Hepatocyte (in vitro differentiated cells): ENCODE results near the gene ALDH5A1. TPM values are rescaled to one million over a fixed set of nuclear protein-coding genes. Genes with fewer than 3 reads are reported as not detected.

ENCODE experiments used
- DNase-seq: peaks from one replicate; pipeline ENCODE4 v3.0.0-alpha.2; 2016; ENCODE audit warnings: low spot score
- H2AFZ ChIP-seq: fragments of 200-600 bp; sonication (generic); 2 replicates; pipeline ENCODE4 v1.6.0; 2016; ENCODE audit warnings: antibody characterized with exemption, mild to moderate bottlenecking
- H3K27ac ChIP-seq: fragments of 200-600 bp; sonication (generic); 2 replicates; pipeline ENCODE4 v1.5.1; 2016; ENCODE audit warnings: mild to moderate bottlenecking
- H3K27me3 ChIP-seq: fragments of 200-600 bp; sonication (generic); 2 replicates; pipeline ENCODE4 v1.6.1; 2016
- H3K36me3 ChIP-seq: fragments of 200-600 bp; sonication (generic); replicated peaks from 2 replicates; pipeline ENCODE4 v1.5.1; 2016; ENCODE audit warnings: low read depth; ENCODE audit not compliant: insufficient read depth
- H3K4me1 ChIP-seq: fragments of 200-600 bp; sonication (generic); 2 replicates; pipeline ENCODE4 v1.5.1; 2016; ENCODE audit warnings: mild to moderate bottlenecking, moderate library complexity; ENCODE audit not compliant: insufficient read depth
- H3K4me2 ChIP-seq: fragments of 200-600 bp; sonication (generic); 2 replicates; pipeline ENCODE4 v1.6.0; 2016
- H3K4me3 ChIP-seq: fragments of 200-600 bp; sonication (generic); 2 replicates; pipeline ENCODE4 v1.5.1; 2016; ENCODE audit warnings: mild to moderate bottlenecking
- H3K79me2 ChIP-seq: fragments of 200-600 bp; sonication (generic); 2 replicates; pipeline ENCODE4 v1.6.0; 2017; ENCODE audit warnings: mild to moderate bottlenecking
- H3K9me2 ChIP-seq: fragments of 200-600 bp; sonication (generic); replicated peaks from 2 replicates; pipeline ENCODE4 v1.6.0; 2017; ENCODE audit warnings: mild to moderate bottlenecking; ENCODE audit not compliant: insufficient read depth
- H3K9me3 ChIP-seq: fragments of 200-600 bp; sonication (generic); 2 replicates; pipeline ENCODE4 v1.5.1; 2016; ENCODE audit warnings: low read depth, mild to moderate bottlenecking
- H4K20me1 ChIP-seq: fragments of 200-600 bp; sonication (generic); 2 replicates; pipeline ENCODE4 v1.6.0; 2016; ENCODE audit warnings: mild to moderate bottlenecking; ENCODE audit not compliant: insufficient read depth, poor library complexity, severe bottlenecking
- EZH2 ChIP-seq: fragments of 200-600 bp; sonication (generic); IDR thresholded peaks from 2 replicates; pipeline ENCODE4 v1.6.1; 2016; ENCODE audit warnings: antibody characterized with exemption, mild to moderate bottlenecking, borderline replicate concordance
- EZH2phosphoT487 ChIP-seq: fragments of 200-600 bp; sonication (generic); IDR thresholded peaks from one replicate; pipeline ENCODE4 v1.6.1; 2018; ENCODE audit warnings: antibody characterized with exemption, mild to moderate bottlenecking, low read depth, moderate library complexity; ENCODE audit not compliant: unreplicated experiment, severe bottlenecking
- WGBS: methylation state at CpG from one replicate; pipeline ENCODE4 v1.1.6; 2016; ENCODE audit warnings: low lambda C conversion rate; ENCODE audit errors: missing lambda C conversion rate; 5-methylcytosine and 5-hydroxymethylcytosine counted together
- polyA plus RNA-seq: library from polyadenylated mRNA; unstranded; fragments of >200 nt; fragmentation: Nextera tagmentation; extraction: Ambion mirVana; gene quantifications from 2 replicates; pipeline ENCODE4 v1.2.1, GENCODE V29; 2016
- total RNA-seq: library from RNA; depleted of rRNA; stranded (reverse); fragments of >200 nt; gene quantifications from 2 replicates; pipeline ENCODE4 v1.2.3, GENCODE V29; 2014
- TF ChIP-seq, protein P1 (sequence below): fragments of 200-600 bp; sonication (generic); IDR thresholded peaks from 2 replicates; pipeline ENCODE4 v1.5.1; 2016; ENCODE audit warnings: antibody characterized with exemption, mild to moderate bottlenecking; ENCODE audit not compliant: poor library complexity

The ALDH5A1 gene
- total and polyA plus RNA-seq, 2 experiments from 2014 or later: 12.3 to 16.8 TPM

DNA sequence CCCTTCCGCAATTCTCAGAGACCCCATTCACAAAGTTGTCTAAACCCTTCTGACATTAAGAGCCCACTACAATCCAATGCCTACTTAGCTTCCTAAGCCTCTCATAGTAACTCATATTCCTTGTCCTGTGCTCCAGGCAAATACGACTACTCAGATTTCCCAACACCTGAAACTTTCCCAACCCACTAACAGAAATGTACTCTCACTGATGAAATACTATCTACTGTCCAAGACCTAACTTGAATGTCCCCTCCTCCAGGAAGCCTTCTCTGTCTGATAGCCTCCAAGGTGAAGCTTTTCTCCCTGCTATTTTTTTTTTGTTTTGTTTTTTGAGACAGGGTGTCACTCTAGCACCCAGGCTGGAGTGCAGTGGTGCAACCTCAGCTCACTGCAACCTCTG, 35.8 kb upstream of the ALDH5A1 start:
- Histone ChIP-seq H3K9me2 (no peaks in the 10 kb centered on the region), H2AFZ (no peak overlapping the region), H3K9me3 (no peaks in the 10 kb centered on the region), H3K4me1 (no peaks in the 10 kb centered on the region), H3K27ac (peak overlapping the region; percentile 9), H4K20me1 (no peaks in the 10 kb centered on the region), H3K4me3 (no peak overlapping the region), H3K27me3 (no peaks in the 10 kb centered on the region), H3K4me2 (no peak overlapping the region), H3K79me2 (no peaks in the 10 kb centered on the region), H3K36me3 (no peaks in the 10 kb centered on the region)
- no peak for DNase-seq
- 90% methylated on average over 2 of the region's 2 CpGs for WGBS
- TF ChIP-seq, protein P1, sequence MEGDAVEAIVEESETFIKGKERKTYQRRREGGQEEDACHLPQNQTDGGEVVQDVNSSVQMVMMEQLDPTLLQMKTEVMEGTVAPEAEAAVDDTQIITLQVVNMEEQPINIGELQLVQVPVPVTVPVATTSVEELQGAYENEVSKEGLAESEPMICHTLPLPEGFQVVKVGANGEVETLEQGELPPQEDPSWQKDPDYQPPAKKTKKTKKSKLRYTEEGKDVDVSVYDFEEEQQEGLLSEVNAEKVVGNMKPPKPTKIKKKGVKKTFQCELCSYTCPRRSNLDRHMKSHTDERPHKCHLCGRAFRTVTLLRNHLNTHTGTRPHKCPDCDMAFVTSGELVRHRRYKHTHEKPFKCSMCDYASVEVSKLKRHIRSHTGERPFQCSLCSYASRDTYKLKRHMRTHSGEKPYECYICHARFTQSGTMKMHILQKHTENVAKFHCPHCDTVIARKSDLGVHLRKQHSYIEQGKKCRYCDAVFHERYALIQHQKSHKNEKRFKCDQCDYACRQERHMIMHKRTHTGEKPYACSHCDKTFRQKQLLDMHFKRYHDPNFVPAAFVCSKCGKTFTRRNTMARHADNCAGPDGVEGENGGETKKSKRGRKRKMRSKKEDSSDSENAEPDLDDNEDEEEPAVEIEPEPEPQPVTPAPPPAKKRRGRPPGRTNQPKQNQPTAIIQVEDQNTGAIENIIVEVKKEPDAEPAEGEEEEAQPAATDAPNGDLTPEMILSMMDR: no peak
- TF ChIP-seq EZH2 (no peak), EZH2phosphoT487 (no peak)

DNA sequence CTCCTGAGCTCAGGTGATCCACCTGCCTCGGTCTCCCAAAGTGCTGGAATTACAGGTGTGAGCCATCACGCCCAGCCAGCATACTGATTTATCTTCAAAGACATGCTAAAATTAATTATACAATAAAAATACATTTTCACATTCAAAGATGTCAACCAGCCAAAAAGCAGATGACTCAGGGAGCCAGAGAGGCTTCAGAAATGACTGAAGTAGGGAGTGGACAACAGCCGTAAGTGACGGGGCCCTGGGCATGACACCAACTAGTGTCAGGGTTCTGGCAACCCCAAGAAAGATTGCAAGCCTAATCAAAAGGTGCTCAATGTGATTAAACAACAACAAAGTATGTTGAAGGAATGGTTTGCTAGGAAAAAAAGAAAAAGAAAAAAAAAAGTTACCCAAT, 33.8 kb upstream of the ALDH5A1 start:
- no peaks in the 10 kb centered on the region for H3K79me2 ChIP-seq
- no peaks in the 10 kb centered on the region for H4K20me1 ChIP-seq
- H3K4me1 ChIP-seq: no peaks in the 10 kb centered on the region
- H3K27ac ChIP-seq: no peak overlapping the region
- DNase-seq: no peak
- no peak overlapping the region for H3K4me3 ChIP-seq
- no peak overlapping the region for H3K4me2 ChIP-seq
- no peaks in the 10 kb centered on the region for H3K9me2 ChIP-seq
- no peaks in the 10 kb centered on the region for H3K27me3 ChIP-seq
- H2AFZ ChIP-seq: no peak overlapping the region
- no peak for TF ChIP-seq EZH2phosphoT487
- no peak for TF ChIP-seq EZH2
- TF ChIP-seq, protein P1: no peak
- H3K9me3 ChIP-seq: no peaks in the 10 kb centered on the region
- H3K36me3 ChIP-seq: no peaks in the 10 kb centered on the region
- WGBS: 97% methylated on average over 4 of the region's 4 CpGs

DNA sequence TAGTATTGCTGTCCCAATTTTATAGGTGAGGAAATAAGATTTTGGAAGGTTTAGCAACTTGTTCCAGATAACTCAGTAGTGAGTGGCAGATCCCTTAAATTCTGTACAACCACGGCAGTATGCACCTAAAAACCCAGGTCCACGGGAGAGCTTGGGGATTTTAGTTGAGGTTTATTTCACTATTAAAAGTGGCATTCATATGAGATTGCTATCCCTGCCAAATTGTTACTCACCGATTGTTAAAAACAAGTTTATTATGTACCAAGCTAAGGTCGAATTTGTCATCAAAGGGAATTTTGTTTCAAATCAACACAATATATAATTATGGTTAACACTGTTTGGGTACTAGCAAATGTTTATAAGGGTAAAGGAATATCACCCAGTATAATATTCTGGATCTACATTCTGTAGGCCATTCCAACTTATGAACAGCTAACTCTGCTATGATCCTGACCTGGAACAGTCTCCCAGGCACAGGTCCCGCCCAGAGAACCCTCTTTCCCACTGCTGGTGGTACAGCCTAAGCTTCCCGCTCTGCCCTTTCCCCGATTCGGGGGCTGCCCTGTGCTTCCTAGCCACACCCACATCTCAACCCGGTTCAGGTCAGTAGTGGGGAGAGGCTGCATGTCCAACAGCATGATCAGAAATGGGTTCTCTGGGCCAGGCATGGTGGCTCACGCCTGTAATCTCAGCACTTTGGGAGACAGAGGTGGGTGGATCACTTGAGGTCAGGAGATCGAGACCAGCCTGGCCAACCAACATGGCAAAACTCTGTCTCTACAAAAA, 30.3 kb upstream of the ALDH5A1 start:
- 91% methylated on average over 11 of the region's 11 CpGs for WGBS
- Histone ChIP-seq H2AFZ (no peak overlapping the region), H3K9me3 (no peaks in the 10 kb centered on the region), H3K79me2 (no peaks in the 10 kb centered on the region), H3K27me3 (no peaks in the 10 kb centered on the region), H3K4me2 (no peak overlapping the region), H3K36me3 (no peaks in the 10 kb centered on the region), H3K4me3 (no peak overlapping the region), H3K27ac (no peak overlapping the region), H3K9me2 (no peaks in the 10 kb centered on the region), H4K20me1 (no peaks in the 10 kb centered on the region), H3K4me1 (no peaks in the 10 kb centered on the region)
- DNase-seq: no peak
- TF ChIP-seq, protein P1: no peak
